MCF 10A (cell line): ENCODE data around the gene DPP4. TPM values are rescaled to one million over a fixed set of nuclear protein-coding genes. Genes with fewer than 3 reads are reported as not detected.

ENCODE experiments used
- BruUV-seq: library from RNA; stranded (reverse); fragments of 400-500 nt; replicated peaks from 2 replicates; lab custom pipeline; 2021; lab: Mats Ljungman, UMichigan
- CTCF ChIA-PET: fragments of 300-600 bp; sonication (Branson Sonifier 250); formaldehyde crosslinking; extraction: SDS; loops from one replicate; lab custom pipeline; 2021; ENCODE audit warnings: antibody characterized with exemption, inconsistent platforms; lab: Yijun Ruan, JAX
- POLR2A ChIA-PET: fragments of 300-600, 350-650 bp; sonication (Branson Sonifier 250); formaldehyde crosslinking; extraction: SDS; loops from one replicate; lab custom pipeline; 2020; ENCODE audit warnings: antibody characterized with exemption, inconsistent platforms; lab: Yijun Ruan, JAX
- DNase-seq: peaks from one replicate; pipeline ENCODE4 v3.0.0-alpha.2; 2018; ENCODE audit not compliant: unreplicated experiment
- H3K27ac Mint-ChIP-seq: one replicate; pipeline ENCODE4 v1.8.0; 2022; ENCODE audit warnings: mild to moderate bottlenecking, low read depth, mixed read lengths; ENCODE audit not compliant: unreplicated experiment
- H3K27me3 Mint-ChIP-seq: one replicate; pipeline ENCODE4 v1.8.0; 2022; ENCODE audit warnings: mixed read lengths; ENCODE audit not compliant: insufficient read depth, unreplicated experiment
- H3K36me3 Mint-ChIP-seq: one replicate; pipeline ENCODE4 v1.8.0; 2022; ENCODE audit warnings: mild to moderate bottlenecking, moderate library complexity, mixed read lengths; ENCODE audit not compliant: insufficient read depth, unreplicated experiment
- H3K4me1 Mint-ChIP-seq: one replicate; pipeline ENCODE4 v1.8.0; 2022; ENCODE audit warnings: mixed read lengths; ENCODE audit not compliant: insufficient read depth, unreplicated experiment
- H3K4me3 Mint-ChIP-seq: one replicate; pipeline ENCODE4 v1.8.0; 2022; ENCODE audit warnings: mild to moderate bottlenecking, moderate library complexity, mixed read lengths; ENCODE audit not compliant: unreplicated experiment
- H3K9me3 Mint-ChIP-seq: one replicate; pipeline ENCODE4 v1.8.0; 2022; ENCODE audit warnings: mixed read lengths; ENCODE audit not compliant: unreplicated experiment
- CTCF ChIP-seq: fragments of 200-600 bp; IDR thresholded peaks from one replicate; pipeline ENCODE4 v1.8.0; 2022; ENCODE audit warnings: antibody characterized with exemption, mild to moderate bottlenecking; ENCODE audit not compliant: unreplicated experiment
- intact Hi-C: fragments of 100-400 bp; cut with micrococcal nuclease; formaldehyde crosslinking; loops from 2 replicates; pipeline ENCODE4 v1.14.1; 2022
- total RNA-seq: library from RNA; stranded (reverse); gene quantifications from 2 replicates; pipeline ENCODE4 v1.2.3, GENCODE V29; 2022

Gene DPP4
- total RNA-seq, 1 experiment from 2014 or later, result not detected

- Mint-ChIP-seq H3K27me3 (no peaks in the 10 kb centered on the region), H3K9me3 (no peaks in the 10 kb centered on the region), H3K4me1 (peaks cover 23% of the 10 kb centered on the region), H3K36me3 (peaks cover 4% of the 10 kb centered on the region), H3K4me3 (no peak overlapping the region), H3K27ac (no peak overlapping the region)
- no TSS peak for BruUV-seq
- DNase-seq, result no peak
- CTCF ChIA-PET, result interaction anchor here (0.7 kb wide), 1 partner anchor 47 kb away, joined by 3 read pairs; no protein-coding TSS in a partner anchor
- no peak for TF ChIP-seq CTCF
- intact Hi-C loops, result no loop called here
- POLR2A ChIA-PET, result interaction anchor here (0.7 to 1.1 kb wide), 2 partner anchors 11 to 1642 kb away, joined by 3 read pairs; no protein-coding TSS in a partner anchor
These were observed 43.4 kb downstream of the DPP4 start for GRCh38 chr2:162030363-162031190.

GRCh38 chr2:162029287-162029901 lies 44.6 kb downstream of the DPP4 start:
- peaks cover 26% of the 10 kb centered on the region for H3K4me1 Mint-ChIP-seq
- intact Hi-C loops, result loop anchor here (2.0 kb wide), 1 partner anchor 63 kb away; no protein-coding TSS in a partner anchor
- CTCF ChIA-PET, result interaction anchor here (0.7 to 1.6 kb wide), 5 partner anchors 11 to 442 kb away, joined by 3 to 4 read pairs (median 4); no protein-coding TSS in a partner anchor
- H3K27ac Mint-ChIP-seq, result no peak overlapping the region
- DNase-seq, result peak; percentile 87
- POLR2A ChIA-PET, result interaction anchor here (1.1 to 2.9 kb wide), 2 partner anchors 12 to 63 kb away, joined by 3 to 21 read pairs; no protein-coding TSS in a partner anchor
- no peaks in the 10 kb centered on the region for H3K27me3 Mint-ChIP-seq
- no peaks in the 10 kb centered on the region for H3K9me3 Mint-ChIP-seq
- peaks cover 7% of the 10 kb centered on the region for H3K36me3 Mint-ChIP-seq
- BruUV-seq, result no TSS peak
- H3K4me3 Mint-ChIP-seq, result no peak overlapping the region
- no peak for TF ChIP-seq CTCF

GRCh38 chr2:162028511-162028910 lies 45.5 kb downstream of the DPP4 start:
- H3K4me1 Mint-ChIP-seq, result peaks cover 26% of the 10 kb centered on the region
- peaks cover 7% of the 10 kb centered on the region for H3K36me3 Mint-ChIP-seq
- no peak for TF ChIP-seq CTCF
- H3K4me3 Mint-ChIP-seq, result no peak overlapping the region
- intact Hi-C loops, result loop anchor here (2.0 kb wide), 1 partner anchor 64 kb away; no protein-coding TSS in a partner anchor
- DNase-seq, result no peak
- ChIA-PET CTCF (interaction anchor here (0.6 to 1.6 kb wide), 10 partner anchors 18 to 441 kb away, joined by 3 to 8 read pairs (median 3); no protein-coding TSS in a partner anchor), POLR2A (interaction anchor here (0.9 to 2.9 kb wide), 2 partner anchors 64 to 84 kb away, joined by 5 to 21 read pairs; no protein-coding TSS in a partner anchor)
- no peaks in the 10 kb centered on the region for H3K9me3 Mint-ChIP-seq
- no peaks in the 10 kb centered on the region for H3K27me3 Mint-ChIP-seq
- no TSS peak for BruUV-seq
- no peak overlapping the region for H3K27ac Mint-ChIP-seq
